HG03097 (cell line): ENCODE results near the gene LRRC45.

ENCODE experiments used
- ATAC-seq: cut with Tn5 transposase; IDR thresholded peaks from one replicate; pipeline ENCODE4 v1.9.1; 2021; ENCODE audit not compliant: unreplicated experiment, low FRiP score

LRRC45 gene

DNA sequence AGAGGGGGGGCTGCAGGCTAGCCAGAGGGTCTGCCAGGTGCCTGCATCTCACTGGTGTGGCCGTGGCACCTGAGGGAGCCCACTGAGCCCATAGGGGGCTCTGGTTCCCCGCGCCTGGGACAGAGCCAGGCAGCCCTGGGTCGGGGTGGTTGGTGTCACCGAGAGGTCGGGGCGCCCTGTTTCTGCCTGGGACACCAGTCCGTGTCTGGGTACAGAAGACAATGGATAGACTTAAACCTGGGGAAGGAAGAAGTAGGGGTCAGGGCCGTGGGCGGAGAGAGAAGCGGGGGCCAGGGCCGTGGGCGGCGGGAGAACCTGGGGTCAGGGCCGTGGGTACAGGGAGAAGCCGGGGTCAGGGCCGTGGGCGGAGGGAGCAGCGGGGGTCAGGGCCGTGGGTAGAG, 25.5 kb downstream of the LRRC45 start:
- ATAC-seq: no peak

DNA sequence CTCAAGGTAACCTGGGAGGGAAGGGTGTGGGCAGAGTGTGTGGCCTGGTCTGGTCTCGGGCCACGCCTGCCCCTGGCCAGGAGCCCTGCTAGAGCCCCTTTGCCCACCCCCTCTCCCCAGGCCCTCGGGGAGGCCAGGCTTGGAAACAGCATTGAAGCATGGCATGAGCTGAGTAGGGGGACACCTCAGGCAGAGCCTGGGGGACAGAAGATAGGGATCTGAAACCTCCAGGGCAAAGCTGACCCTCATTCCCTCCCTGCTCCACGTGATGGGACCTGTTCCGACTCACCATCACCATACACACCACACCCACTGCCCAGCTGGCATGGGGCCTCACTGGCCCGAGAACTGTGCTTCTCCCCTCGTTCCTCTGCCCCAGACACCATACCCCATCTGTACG, 26.0 kb downstream of the LRRC45 start:
- no peak for ATAC-seq

DNA sequence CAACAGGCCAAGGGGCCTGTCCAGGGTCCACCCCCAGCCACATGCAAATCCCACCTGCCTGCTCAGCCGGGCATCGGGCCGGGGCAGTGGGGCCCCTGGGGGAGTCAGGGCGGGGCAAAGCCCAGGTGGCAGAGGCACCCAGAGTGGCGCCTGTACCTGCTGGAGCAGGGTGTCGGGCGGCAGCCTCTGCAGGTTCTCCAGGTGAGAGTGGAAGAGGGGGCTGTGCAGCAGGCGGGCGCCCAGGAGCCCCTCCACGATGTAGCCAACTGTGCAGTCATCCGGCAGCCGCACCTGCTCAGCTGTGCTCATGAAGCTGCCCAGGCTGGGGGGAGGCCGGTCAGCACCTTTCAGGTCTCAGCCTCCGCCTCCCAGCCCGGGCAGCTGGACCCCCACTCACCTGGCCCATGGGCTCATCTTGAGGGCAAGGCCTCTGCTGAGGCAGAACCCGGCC, 26.4 kb downstream of the LRRC45 start:
- ATAC-seq: no peak

DNA sequence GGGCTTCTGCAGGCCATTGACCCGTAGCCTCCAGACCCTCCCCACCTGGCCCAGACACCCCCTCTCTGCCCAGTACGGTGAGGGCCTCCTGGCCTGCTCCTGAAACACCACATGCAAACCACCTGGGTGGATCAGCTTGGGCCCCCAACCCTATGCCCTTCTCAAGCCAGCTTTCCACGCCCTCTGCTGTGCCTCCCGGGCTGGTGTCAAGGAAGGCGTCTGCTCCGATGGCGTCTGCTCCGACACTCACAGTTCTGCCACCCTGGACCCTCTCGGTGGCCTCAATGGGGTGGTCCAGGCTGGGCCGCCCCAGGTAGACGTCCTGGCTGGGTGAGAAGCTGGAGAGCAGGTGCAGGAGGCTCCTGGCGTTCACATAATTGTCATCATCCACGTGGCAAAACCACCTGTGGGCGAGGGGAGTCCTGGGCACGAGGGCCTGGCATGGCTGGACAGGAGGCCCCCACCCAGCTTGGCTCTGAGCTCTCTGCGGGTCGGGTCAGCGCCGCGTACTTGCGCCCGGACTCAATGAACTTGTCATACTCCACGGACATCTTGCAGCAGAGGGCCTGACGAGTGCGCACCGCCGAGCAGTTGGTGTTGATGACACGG, 27.2 kb downstream of the LRRC45 start:
- ATAC-seq: no peak

DNA sequence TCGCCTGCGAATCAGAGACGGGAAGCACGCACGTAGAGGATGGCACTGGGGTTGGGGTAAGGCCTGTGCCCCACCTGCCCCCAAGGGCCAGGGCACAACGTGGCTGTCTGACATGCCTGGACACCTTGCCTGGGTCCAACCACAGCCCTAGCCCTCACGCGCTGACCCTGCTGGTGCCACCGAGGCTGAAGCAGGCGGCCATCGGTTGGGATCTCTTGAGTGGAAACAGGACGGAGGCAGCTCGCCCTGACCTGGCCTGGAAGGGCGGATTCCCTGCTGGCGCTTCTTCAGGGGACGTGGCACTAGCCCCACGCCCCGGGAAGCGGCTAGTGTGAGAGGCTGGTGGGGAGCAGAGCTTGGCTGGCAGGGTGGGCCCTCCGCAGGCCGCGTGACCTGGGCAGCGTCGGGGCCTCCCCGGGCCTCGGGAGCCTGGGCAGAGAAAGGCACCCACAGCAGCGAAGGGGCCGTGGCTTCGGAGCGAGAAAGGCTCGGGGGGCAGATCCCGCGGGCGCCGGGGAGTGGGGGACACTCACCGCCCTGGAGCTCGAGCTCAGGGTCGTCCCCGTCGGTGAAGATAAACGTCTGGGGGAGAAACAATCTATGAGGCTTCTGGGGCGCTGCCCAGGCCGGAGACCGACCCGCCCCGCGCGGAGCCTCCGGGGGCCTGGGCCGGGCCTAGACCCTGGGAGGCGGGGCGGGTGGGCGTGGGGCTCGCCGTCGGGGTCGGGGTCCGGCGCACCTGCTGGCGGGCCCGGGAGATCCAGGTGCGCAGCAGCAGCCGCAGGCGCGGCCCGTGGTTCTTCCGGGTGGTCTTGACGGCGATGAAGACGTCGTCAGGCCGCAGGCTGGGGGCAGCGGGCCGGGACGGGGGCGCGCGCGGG, 27.9 kb downstream of the LRRC45 start:
- ATAC-seq: no peak

DNA sequence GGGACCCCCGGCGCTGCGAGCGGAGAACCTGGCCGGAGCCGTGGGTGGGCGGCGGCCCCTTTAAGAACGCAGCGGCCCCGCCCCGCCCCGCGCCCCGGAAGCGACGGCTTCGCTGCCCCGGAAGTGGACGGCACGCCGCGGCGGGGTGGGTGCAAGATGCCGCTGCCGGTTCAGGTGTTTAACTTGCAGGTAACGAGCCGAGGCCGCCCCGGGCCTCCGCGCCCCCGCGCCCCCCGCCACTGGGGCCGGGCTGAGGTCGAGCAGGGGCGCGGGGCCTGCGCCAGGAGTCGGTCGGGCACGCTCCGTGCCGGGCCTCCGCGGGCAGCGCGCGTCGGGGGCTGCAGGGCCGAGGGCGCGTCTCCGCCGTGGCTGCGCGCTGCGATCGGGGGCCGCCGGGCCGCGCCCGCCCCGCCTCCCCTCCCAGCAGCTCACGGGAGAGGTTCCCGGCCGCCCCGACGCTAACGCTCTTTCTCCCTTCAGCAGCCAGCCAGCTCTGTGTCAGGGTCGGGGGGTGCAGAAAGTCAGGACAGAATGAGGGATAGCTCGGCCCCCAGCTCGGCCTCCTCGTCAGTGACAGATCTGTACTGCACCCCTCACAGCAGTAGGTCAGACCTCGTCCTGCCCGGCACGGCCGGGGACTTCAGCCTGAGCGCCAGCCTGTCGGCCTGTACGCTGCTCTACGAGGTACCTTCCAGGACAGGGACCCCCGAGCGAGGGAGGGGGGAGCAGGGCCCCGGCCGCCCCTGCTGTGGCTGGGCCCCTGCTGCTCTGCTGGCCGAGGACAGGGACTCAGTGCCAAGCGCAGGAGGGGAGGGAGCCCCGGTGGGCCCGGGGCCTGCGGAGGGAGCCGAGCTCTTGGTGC, 28.9 kb downstream of the LRRC45 start, which contains the start of the genes GPS1 and RFNG:
Gene GPS1 (plus strand): TSS at position 123 of the 862 bp plus-strand sequence. CDS start 34 bp downstream, at position 157.
Gene RFNG (minus strand): TSS at position 36 of the 862 bp plus-strand sequence. CDS start 45 bp downstream, outside the sequence.
- peak; percentile 62 for ATAC-seq

DNA sequence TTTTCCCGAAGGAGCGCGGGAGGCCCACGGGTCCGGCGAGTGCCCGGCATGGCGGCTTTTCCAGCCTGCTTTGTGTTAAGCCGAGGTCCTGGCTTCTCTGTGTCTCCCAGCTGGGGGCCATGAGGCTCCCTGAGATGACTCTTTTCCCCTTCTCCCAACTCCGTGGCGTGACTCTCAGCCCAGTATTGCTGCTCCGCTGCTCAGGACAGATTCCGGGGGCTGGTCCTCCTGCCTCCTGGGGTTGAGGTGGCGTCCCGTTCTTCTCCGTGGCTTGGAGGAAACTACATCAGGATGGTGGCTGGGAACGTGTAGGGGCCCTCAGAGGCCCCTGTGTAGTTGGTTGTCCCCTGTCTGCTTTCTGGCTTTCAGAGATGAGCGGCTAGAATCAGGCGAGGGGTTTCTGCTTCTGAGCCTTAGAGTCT, 29.5 kb downstream of the LRRC45 start:
- ATAC-seq: no peak

DNA sequence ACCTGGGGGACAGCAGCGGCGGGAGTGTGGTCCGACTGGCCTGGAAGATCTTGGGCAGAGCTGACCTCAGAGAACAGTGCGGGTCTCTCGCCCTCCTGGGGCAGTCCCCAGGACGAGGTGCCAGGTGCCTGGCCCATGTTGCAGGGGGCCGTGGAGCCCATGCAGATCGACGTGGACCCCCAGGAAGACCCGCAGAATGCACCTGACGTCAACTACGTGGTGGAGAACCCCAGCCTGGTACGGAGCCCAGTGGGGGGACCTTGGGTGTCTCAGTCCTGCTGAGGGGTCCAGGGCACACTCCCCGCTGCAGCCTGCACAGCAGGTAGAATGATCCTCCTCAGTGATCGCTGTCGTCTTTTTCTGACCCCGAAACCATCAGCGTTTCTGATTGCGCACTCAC, 30.0 kb downstream of the LRRC45 start:
- no peak for ATAC-seq

DNA sequence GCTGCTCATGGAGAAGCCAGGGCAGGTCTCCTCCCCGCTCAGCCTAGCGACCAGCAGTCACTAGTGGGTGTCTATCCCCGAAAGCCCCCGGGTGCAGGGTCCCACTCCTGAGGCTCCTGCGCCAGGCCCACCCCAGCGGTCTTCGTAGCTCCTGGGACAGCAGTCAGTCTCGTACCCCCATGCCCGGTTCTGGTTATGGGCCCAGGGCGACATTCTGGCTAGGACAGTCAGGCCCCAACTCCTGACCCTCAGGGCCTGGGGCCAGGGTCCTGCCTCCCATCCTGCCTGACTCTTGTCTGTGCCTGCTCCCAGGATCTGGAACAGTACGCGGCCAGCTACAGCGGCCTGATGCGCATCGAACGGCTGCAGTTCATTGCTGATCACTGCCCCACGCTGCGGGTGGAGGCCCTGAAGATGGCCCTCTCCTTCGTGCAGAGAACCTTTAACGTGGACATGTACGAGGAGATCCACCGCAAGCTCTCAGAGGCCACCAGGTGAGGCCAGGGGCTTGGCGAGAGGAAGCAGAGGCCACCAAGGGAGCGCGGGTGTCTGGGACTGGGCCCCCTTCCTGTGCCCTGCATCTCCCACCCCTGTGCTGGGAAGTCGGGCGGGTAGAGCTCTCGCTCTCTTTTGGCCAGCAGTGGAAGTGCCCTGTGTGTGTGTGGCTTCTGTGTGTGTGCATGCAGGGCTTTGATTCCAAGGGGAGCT, 30.6 kb downstream of the LRRC45 start:
- no peak for ATAC-seq

DNA sequence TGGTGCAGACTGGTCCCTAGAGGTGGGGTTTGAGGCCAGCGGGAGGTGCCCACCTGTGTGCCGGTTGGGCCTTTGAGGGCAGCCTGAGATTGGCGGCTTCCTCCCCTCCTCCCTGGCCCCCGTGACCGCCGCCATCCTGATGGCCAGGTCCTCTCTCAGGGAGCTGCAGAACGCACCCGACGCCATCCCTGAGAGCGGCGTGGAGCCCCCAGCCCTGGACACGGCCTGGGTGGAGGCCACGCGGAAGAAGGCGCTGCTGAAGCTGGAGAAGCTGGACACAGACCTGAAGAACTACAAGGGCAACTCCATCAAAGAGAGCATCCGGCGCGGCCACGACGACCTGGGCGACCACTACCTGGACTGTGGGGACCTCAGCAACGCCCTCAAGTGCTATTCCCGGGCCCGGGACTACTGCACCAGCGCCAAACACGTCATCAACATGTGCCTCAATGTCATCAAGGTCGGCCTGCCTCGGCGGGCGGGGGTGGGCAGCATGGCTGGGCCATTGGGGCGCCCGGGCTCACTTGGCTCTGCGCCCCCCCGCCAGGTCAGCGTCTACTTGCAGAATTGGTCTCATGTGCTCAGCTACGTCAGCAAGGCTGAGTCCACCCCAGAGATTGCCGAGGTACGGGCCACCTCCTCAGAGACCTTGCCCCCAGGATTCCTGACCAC, 31.4 kb downstream of the LRRC45 start:
- no peak for ATAC-seq

DNA sequence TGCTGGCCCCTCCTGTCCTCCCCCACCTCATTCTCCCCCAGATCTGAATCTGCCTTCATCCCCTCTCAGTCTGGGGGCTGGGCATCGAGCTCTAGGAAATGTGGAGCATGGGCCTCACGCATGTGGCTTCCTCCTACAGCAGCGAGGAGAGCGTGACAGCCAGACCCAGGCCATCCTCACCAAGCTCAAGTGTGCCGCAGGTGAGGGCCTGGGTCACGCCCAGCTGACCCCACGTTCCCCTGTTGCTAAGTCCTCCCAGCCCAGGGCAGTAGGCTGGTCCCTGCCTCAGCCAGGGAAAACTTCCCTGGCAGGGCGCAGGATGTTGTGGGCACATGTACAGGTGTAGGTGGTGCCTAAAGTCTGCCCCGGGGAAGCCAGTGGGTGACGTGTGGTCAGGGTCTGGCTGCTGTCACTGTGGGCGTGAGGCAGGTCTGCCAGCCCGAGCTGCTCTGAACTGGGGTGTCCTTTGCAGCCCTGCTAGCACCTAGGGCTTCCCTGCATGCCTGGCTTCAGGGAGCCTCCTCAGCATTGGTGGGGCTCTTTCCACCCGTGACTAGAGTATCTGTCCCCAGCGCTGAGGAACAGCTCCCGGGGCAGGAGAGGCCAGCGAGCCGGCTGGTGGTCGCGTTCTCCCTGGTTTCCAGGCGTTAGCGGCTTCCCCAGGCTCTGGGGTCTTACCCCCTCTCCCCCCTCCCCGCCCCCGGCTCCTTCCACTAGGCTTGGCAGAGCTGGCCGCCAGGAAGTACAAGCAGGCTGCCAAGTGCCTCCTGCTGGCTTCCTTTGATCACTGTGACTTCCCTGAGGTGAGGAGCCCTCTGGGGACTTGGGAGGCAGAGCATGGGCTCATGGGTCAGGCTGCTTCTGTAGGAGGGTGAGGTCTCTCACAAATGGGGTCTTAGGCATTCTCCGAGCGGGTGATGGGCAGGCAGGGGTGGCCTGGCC, 32.2 kb downstream of the LRRC45 start:
- ATAC-seq: no peak

DNA sequence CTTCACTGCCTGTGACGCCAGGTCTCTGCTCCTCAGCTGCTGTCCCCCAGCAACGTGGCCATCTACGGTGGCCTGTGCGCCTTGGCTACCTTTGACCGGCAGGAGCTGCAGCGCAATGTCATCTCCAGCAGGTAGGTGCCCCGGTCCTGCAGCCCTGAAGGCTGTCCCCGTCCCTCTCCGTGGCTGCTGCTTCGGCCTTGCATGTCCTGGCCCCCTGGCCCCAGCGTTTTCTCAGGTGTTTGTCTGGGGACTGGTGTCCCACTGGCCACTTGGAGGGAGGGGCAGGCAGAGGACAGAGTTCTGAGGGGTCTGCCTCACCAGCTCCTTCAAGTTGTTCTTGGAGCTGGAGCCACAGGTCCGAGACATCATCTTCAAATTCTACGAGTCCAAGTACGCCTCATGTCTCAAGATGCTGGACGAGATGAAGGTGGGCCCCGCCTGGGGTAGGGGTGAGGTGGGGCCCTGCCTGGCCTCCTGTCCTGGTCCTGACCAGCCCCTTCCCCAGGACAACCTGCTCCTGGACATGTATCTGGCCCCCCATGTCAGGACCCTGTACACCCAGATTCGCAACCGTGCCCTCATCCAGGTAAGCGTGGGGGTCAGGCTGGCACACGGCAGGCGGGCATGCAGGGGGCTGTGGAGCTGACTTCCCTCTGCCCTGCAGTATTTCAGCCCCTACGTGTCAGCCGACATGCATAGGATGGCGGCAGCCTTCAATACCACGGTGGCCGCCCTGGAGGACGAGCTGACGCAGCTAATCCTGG, 33.0 kb downstream of the LRRC45 start:
- no peak for ATAC-seq

DNA sequence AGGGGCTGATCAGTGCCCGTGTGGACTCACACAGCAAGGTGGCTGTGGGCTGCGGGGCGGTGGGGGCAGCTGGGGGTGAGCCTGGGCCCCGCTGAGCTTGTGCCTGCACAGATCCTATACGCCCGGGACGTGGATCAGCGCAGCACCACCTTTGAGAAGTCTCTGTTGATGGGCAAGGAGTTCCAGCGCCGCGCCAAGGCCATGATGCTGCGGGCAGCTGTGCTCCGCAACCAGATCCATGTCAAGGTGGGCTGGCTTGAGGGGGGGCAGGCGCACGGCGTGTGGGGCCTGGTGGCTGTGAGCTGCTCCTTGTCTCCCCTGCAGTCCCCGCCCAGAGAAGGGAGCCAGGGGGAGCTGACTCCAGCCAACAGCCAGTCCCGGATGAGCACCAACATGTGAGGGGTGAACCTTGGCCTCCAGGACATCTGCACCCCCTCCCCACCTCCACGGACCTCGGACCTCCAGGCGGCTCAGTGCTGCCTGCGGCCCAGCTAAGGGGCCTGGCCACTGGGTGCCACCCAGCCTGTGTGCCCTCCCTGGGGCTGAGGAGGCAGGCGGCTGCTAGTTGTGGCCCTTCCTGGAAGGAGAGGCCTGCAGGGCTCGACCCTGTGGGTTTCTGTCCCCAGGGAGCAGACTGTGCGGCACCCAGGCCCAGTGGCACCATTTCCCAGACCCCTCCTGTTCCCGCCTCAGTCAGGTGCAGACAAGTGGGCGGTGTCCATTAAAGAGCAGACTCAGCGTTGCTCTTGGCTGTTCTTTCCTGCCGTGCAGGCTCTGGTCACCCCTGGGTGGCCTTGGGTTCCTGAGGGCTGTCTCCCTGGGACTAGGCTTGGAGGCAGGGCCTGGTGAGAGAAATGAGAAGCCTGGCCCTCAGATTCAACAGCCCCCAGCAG, 33.9 kb downstream of the LRRC45 start:
- ATAC-seq: no peak

DNA sequence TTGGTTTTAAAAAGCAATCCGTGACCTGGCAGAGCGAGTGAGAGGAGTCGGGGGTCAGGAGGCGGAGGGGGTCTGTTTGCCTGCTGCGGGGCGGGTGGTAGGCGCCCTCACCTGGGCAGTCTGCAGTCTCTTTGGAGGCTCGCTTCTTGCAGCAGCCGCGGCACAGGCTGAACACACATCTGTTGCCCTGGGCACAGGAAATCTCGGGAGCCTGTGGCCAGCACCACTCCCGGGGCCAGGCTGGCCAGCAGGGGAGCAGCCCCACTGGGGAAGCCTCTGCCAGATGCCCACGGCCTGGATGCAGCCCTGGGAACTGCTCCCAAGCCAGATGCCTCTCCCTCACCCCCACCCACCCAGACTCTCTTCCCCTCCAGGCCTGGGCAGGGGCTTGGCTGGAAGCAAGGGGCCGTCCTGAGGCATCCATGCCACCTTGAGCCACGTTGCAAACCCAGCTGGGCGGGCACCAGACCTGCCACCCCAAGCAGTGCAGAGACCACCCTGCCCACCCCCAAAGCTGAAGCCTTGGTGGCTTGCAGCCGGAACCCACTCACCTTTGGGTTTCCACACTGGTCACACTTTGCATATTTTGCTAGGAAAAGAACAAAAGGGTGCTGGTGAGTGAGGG, 35.2 kb downstream of the LRRC45 start:
- no peak for ATAC-seq

DNA sequence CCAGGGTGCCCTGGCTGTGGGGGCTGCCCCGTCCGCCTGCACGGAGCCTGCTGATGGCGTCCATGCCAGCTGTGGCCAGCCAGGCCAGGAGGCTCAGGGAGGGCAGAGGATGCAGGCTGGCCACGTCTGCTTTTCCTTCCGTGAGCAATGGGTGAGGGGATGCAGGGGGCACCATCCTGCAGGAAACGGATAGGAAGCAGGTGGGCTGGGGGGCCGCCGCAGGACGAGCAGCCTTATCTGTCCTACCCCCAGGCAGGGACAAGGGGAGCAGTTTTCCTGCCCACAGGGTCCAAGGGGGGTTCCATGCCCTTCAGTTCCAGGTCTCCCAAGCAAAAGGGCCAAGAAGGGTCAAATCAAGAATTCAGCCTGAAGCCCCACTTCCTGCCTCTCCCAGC, 35.7 kb downstream of the LRRC45 start:
- no peak for ATAC-seq

DNA sequence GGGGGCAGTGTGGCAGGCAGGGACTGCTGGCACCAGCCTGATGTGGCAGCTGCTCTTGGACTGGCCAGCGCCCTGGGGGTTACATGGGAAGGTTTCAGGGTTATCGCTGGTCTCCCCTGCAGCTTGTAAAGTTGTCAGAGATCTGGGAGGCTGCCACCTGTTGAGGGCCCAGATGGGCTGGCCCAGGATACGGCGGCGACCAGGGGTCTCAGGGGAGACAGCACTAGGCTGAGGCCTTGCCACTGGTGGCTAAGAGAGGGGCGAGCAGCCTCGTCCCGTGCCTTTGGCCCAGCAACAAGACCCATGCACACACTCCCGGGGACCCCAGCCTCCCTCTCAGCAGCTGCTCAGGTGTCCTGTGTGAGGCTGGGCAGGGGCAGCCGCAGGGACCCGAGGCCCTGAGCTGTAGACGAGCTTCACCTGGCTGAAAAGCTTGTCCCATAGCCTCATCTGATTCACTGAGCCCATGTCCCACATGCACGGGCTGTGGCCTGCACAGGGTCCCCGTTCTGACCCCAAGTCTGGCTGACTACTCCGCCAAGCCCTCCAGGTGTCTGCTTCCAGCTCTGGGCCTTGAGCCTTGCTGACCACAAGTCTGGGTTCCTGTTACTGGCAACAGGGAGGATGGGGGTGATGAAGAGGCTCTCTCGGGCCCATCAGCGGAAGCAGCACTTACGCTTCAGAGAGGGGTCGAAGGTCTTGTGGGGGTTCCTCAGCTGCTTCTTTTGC, 36.3 kb downstream of the LRRC45 start:
- ATAC-seq: no peak
